GM12874 (cell line): ENCODE results near the gene OTUD3.

Source experiments
- CTCF ChIP-seq: IDR thresholded peaks from 2 replicates; pipeline ENCODE4 v1.5.1; 2011; ENCODE audit warnings: low read depth, mild to moderate bottlenecking, control low read depth, low read length, moderate library complexity; ENCODE audit not compliant: insufficient read depth

Gene OTUD3

GRCh38 chr1:19889656-19890055, 7.5 kb downstream of the OTUD3 start:
- TF ChIP-seq CTCF = no peak

GRCh38 chr1:19892129-19892528, 9.9 kb downstream of the OTUD3 start:
- no peak for TF ChIP-seq CTCF

GRCh38 chr1:19892628-19893168, 10.5 kb downstream of the OTUD3 start:
- no peak for TF ChIP-seq CTCF

GRCh38 chr1:19893687-19894086, 11.5 kb downstream of the OTUD3 start:
- TF ChIP-seq CTCF = no peak

GRCh38 chr1:19894218-19894617, 12.0 kb downstream of the OTUD3 start:
- TF ChIP-seq CTCF = no peak

- no peak for TF ChIP-seq CTCF
Observed at GRCh38 chr1:19901653-19902052, 19.5 kb downstream of the OTUD3 start.

GRCh38 chr1:19903621-19904020, 21.4 kb downstream of the OTUD3 start:
- no peak for TF ChIP-seq CTCF
